T-helper 2 cell treated with Interferon-gamma antibody and Interleukin-4, amounts not matched to agents 100 ng/mL and 5 ng/mL, for 36 hours (primary cell): Measurements from ENCODE around the gene ZFP82. TPM values are rescaled to one million over a fixed set of nuclear protein-coding genes. Genes with fewer than 3 reads are reported as not detected.

Source experiments
- intact Hi-C: fragments of 100-400 bp; cut with micrococcal nuclease; formaldehyde crosslinking; loops from one replicate; pipeline ENCODE4 v1.15.1; 2023
- total RNA-seq: library from RNA; stranded (reverse); gene quantifications from 2 replicates; pipeline ENCODE4 v1.2.3, GENCODE V29; 2022

Gene ZFP82
- 4.3 and 4.6 TPM in 2 replicates for total RNA-seq

DNA sequence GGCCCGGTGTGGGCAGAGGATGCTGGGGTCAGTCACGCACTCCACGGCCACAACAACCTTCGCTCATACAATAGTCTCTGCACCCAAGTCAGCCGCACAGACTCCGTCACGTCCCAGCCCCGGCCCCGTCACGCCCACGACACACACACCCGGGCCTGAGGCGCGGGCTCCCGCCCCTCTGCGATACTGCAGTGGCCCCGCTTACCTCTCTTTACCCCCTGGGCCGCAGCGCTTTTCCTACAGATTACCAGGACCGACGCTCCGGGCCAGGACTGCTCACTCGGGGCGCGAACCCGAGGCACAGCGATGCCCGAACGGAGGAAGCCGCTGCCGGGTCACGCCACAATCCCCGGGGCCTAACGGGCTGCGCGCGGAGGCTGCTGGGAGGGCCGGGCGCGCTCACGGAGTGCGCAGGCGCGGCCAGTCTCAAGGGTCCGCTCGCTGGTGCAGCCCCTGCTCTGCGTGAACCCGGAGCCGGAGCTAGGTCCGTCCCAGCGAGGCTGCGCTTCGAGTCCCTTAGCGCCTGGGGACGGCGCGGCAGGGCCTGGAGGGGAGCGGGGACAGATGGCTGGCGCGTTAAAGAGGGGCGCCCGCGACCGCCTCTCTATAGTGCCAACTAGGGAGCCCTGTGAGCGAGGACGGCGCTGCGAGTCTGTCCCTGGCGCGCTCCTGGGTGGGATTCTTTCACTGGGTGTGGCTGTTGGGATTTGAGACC is at the start of gene ZFP82:
Gene ZFP82 (minus strand): TSS at position 358 of the 715 bp plus-strand sequence. CDS start 8,855 bp downstream, outside the sequence.
- intact Hi-C loops: loop anchor here (1.0 to 2.0 kb wide), 2 partner anchors 40 to 71 kb away; partner anchors contain the start of genes ZFP14 and ZNF566

DNA sequence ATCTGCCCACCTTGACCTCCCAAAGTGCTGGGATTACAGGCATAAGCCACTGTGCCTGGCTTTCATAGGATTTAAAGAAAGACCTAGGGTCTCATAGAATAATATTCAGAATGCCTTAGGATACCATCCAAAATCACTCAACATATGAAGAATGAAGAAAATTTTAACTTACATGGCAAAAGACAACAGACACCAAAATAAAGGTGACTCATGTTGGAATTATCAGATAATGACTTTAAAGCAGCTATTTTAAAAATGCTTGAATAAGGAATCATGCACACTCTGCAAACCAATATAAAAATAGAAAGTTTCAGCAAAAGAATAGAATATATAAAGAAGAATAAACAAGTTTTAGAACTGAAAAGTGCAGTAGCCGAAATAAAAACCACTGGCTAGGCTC is 41.6 kb upstream of the ZFP82 start:
- intact Hi-C loops: no loop called here

DNA sequence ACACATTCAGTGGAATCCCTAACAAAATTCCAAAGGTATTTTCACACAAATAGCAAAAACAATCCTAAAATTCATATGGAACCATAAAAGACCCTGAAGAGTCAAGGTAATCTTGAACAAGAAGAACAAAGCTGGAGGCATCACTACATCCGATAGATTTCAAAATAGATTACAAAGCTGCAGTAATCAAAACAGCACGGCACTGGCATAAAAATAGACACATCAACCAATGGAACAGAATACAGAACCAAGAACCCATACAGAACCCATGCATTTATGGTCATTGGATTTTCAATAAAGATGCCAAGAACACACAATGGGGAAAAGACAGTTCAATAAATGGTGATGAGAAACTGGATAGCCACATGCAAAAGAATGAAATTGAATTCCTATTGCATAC is 38.4 kb upstream of the ZFP82 start:
- intact Hi-C loops: no loop called here

DNA sequence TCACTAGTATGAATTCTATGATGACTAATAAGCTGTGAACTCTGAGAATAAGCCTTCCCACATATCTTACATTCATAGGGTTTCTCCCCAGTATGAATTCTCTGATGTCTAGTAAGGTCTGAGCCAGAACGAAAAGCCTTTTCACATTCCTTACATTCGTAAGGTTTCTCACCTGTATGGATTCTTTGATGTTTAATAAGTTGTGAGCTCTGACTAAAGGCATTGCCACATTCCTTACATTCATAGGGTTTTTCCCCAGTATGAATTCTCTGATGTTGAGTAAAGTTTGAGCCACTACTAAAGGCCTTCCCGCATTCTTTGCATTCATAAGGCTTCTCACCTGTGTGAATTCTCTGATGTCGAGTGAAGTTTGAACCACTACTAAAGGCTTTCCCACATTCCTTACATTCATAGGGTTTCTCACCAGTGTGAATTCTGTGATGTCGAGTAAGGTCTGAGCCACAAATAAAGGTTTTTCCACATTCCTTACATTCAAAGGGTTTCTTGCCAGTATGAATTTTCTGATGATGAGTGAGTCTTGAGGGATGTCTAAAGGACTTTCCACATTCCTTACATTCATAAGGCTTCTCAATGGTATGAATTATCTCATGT is 30.7 kb upstream of the ZFP82 start:
- intact Hi-C loops: no loop called here

DNA sequence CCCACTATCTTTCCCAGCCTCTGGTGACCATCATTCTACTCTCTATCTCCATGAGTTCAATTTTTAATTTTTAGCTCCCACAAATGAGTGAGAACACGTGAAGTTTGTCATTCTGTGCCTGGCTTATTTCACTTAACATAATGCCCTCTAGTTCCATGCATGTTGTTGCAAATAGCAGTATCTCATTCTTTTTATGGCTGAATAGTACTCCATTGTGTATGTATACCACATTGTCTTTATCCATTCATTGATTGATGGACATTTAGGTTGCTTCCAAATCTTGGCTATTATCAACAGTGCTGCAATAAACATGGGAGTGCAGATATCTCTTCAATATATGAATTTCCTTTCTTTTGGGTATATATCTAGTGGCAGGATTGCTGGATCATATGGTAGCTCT is 22.9 kb upstream of the ZFP82 start:
- intact Hi-C loops: no loop called here

DNA sequence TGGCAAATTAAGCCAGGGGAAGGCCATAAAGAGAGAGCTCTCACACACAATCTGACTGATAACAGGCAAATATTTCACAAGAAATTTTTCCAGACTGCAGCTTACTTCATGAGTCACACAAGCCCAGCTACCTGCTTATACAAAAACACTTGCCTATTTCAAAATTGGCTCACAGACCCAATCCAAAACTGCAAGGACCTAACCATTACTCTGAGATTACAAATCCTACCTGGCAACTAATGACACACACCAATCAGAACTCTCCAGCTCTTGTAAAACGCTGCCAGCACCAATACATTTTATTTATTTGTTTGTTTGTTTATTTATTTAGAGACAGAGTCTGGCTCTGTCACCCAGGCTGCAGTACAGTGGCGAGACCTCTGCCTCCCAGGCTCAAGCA is 18.1 kb upstream of the ZFP82 start:
- intact Hi-C loops: no loop called here

DNA sequence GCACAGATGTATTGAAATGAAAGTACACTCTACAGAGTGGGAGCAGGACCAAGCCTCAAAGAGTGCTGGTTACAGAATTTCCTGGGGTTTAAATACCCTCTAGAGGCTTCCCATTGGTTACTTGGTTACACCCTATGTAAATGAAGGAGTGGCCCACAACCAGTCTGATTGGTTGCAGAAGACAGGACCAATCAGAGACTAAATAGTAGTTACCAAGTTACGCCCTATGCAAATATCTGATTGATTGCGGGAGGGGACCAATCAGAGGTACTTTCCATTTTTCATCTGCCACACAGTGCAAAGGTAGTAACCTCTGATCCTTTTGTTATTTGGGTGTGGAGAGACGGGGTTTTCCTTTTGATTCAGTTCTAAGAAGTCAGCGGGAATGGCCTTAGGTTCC is 5.5 kb upstream of the ZFP82 start:
- intact Hi-C loops: no loop called here

DNA sequence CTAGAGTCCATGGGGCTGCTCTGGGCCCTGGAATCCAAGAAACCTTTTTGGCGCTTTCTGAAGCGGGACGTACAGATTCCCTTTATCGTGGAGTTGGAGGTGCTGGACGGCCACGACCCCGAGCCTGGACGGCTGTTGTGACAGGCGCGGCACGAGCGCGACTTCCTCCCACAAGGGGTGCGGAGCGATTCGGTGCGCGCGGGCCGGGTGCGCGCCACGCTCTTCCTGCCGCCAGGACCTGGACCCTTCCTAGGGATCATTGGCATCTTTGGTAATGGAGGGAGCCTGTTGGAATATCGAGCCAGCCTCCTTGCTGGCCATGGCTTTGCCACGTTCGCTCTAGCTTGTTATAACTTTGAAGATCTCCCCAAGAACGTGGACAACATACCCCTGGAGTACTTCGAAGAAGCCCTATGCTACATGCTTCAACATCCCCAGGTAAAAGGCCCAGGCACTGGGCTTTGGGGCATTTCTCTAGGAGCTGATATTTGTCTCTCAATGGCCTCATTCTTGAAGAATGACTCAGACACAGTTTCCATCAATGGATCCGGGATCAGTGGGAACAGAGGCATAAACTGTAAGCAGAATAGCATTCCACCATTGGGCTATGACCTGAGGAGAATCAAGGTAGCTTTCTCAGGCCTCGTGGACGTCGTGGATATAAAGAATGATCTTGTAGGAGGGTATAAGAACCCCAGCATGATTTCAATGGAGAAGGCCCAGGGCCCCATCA is 3.5 kb upstream of the ZFP82 start:
- intact Hi-C loops: no loop called here

DNA sequence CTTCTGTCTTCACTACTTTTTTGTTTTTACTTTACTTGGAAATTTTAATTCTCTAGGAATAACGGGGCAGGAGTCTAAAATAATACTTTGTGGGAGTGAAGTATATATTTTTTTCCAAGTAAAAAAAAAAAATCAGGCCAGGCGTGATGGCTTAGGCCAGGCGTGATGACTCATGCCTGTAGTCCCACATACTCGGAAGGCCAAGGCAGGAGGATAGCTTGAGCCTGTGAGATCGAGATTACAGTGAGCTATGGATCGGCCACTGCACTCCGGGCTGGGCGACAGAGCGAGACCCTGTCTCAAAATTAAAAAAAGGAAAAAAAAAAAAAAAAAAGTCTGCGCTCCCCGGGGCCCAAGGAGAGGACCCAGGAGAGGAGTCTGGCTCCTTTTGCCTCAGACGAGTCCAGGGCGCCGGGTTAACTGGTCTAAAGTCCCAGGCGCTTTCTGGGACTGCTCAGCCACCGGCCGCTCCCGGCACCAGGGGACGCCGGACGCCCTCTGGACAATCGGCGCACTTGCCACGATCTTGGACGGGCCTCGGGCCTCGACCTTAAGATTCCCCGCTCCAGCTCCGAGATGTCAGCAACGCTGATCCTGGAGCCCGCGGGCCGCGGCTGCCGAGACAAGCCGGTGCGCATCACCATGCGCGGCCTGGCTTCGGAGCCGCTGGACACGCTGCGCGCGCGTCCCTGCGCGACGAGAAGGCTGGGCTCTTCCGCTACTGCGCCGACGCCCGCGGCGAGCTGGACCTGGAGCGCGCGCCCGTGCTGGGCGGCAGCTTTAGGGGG is 2.7 kb upstream of the ZFP82 start:
- intact Hi-C loops: no loop called here

DNA sequence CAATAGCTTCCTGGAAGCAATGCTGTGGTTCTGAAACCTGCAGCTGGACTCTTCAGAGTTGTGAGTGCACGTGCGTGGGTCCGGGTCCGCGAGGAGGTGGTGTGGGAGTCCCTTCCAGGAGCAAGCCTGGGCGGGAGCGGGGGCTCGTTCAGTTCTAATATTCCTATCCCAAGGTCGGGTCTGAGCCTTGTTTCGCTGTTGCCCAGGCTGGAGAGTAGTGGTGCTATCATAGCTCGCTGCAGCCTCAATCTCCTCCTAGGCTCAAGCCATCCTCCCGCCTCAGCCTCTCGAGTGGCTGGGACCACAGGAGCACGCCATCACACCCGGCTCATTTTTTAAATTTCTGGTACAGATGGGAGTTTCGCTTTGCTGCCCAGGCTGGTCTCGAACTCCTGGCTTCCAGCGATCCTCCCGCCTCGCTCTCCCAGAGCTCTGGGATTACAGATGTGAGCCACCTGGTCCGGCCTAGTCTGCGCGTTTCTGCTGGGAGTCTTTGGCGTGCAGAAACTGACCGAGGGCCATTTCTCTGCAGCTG is 625 bp downstream of the ZFP82 start:
- intact Hi-C loops: loop anchor here (1.0 to 2.0 kb wide), 2 partner anchors 39 to 71 kb away; partner anchors contain the start of genes ZFP14 and ZNF566

DNA sequence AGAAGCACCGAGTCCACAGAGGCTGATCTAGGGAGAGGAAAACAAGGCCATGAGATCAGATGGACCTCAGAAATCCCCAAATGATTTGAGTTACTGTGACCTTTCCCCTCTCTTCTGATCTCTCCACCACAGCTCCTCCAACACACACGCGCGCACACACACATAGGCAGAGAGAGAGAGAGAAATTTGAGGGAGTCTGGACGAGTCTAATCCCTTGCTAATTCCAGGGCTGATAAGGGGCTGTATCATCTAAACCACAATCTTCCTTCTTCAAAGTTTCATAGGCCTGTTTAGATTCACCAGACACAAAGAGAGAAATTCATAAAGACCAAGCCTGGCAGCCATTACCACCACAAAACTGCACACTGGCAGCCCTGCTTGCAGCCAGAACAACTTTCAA is 8.6 kb downstream of the ZFP82 start:
- intact Hi-C loops: no loop called here

DNA sequence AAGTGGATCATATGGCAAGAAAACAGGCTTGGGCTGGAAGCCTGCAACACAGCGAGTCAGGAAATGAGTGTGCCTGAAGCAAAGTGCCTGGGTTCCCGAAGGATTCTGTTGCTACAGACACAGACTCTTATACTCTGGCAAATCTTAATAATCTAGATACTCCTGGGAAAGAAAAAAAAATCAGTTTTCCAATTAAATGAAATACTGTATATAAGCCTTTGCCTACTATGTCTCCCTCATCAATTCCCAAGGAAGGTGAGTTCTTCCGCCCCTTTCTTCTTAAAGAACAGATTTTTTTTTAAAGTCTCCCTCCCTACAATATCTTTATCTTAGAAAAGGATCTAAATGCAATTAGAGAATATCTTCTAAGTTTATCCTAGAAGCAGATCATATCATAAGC is 10.3 kb downstream of the ZFP82 start:
- intact Hi-C loops: no loop called here

DNA sequence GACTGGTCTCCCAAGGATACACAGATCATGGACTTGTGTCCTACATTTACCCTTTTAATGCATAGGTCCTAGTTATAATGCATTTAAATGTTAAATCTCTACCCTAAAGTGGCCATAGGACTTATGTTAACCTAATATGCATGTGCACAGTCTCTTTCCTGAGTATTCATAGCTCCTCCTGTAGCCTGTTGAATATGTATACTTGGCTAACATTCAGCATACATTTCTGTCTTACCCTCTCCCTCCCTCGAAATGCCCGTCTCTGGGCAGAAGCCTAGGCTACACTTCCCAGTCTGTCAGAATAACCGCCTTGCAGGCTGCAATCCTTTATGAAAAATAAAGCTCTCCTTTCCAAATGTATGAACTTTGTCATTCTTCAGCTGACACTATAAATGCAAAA is 13.9 kb downstream of the ZFP82 start:
- intact Hi-C loops: no loop called here

DNA sequence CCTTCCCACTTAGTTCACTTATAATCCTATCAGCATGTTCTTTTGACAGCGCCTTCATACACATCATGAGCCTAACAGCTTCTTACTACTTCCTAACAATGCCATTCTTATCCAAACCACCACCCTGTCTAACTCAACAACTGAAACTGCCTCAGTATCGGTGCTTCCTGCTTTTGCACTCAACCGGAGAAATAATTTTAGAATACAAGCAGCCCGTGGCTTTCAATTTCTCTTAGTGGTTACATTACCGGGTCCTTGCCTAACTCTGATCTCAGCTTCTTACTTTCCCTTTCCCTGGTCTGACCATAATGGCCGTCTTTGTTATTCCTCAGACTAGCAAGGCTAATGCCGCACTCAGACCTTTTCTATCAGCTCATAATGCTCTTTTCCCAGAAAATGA is 17.0 kb downstream of the ZFP82 start:
- intact Hi-C loops: no loop called here

DNA sequence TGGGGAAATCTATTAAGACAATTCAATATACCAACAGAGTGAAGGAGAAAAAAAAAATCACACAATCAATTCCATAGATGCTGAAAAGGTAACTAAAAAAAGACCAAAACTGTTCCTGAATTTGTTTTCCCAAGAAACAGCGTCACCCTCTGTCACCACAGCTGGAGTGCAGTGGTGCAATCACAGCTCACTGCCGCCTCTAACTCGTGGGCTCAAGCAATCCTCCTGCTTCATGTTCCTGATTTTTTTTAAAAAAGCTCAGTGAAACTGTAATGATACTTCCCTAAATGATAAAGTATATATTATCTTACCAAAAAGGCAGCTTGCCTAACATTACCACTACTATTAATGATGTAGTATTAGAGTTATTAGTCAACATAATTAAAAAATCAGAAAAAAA is 19.9 kb downstream of the ZFP82 start:
- intact Hi-C loops: no loop called here

DNA sequence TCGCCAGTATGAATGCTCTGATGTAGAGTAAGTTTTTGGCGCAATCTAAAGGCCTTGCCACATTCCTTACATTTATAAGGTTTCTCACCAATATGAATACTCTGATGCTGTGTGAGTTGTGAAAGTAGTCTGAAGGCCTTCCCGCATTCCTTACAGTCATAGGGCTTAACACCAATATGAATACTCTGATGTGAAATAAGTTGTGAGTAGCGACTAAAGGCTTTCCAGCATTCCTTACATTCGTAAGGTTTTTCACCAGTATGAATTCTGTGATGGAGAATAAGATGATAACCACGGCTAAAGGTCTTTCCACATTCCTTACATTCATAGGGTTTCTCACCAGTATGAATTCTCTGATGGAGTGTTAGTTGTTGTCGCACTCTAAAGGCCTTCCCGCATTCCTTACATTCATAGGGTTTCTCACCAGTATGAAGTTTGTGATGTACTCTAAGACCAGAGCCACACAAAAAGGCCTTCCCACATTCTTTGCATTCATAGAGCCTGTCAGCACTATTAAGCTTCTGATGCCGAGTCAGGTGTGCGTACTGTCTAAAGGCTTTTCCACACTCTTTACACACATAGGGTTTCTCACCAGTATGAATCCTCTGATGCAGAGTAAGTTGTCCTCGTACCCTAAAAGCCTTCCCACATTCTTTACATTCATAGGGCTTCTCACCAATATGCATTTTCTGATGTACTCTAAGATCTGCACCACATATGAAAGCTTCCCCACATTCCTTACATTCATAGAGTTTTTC is 25.3 kb downstream of the ZFP82 start:
- intact Hi-C loops: no loop called here

DNA sequence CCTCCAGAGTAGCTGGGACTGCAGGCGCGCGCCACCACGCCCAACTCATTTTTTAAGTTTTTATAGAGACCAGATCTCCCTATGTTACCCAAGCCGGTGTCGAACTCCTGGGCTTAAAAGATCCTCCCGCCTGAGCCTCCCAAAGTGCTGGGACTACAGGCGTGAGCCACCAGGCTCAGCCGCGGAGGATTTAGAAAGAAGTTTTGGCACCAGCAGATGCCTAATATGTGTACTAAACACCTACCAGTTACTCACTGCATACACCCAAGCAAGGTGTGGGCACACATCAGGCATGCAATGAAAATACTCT is 39.0 kb downstream of the ZFP82 start:
- intact Hi-C loops: loop anchor here (1.0 to 5.0 kb wide), 7 partner anchors 39 to 537 kb away; partner anchors contain the start of genes ZFP82, ZNF260, ZNF529 and ZNF566

DNA sequence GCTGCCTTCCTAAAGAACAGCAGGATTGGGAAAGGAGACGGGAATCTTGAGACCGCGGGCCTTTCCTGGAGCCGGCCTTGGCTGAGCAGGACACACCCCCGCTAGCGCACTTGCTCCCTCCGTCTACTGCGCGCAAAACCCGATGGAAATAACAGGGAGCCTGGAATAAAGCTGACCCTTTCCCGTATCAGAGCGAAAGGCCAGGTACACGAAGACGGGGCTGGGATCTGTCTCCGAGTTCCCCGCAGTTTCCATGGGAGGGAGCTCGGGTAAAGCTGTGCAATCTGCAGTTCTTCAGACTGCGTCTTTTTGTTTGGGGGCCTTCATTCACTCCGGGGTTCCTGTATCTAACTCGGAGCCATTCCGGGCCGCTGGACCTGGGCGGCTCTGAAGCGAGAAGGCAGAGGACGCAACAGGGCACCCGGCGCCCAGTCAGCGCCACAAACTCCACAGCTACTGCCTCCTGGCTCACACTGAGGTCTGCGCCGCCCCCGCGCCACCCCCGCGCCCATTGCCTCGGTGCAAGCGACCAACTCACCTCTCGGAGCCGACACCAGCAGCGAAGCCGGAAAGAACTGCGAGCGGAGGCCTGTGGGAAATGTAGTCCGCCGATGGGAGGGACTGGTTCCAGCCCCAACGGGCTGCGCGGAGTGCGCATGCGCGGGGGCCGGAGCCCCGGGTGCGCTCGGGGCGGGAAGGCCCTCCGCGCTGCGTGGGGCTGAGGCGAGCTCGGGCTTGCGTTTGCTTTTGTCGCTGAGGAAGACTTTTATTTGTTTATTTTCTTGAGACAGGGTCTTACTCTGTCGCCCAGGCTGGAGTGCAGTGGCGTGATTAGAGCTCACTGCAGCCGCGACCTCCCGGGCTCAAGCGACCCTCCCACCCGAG is 39.6 kb downstream of the ZFP82 start, which contains the start of gene ZFP14:
Gene ZFP14 (minus strand): TSS at position 577 of the 885 bp plus-strand sequence. CDS start 11,309 bp downstream, outside the sequence.
- intact Hi-C loops: loop anchor here (1.0 to 5.0 kb wide), 7 partner anchors 40 to 538 kb away; partner anchors contain the start of genes ZFP82, ZNF260, ZNF529 and ZNF566

DNA sequence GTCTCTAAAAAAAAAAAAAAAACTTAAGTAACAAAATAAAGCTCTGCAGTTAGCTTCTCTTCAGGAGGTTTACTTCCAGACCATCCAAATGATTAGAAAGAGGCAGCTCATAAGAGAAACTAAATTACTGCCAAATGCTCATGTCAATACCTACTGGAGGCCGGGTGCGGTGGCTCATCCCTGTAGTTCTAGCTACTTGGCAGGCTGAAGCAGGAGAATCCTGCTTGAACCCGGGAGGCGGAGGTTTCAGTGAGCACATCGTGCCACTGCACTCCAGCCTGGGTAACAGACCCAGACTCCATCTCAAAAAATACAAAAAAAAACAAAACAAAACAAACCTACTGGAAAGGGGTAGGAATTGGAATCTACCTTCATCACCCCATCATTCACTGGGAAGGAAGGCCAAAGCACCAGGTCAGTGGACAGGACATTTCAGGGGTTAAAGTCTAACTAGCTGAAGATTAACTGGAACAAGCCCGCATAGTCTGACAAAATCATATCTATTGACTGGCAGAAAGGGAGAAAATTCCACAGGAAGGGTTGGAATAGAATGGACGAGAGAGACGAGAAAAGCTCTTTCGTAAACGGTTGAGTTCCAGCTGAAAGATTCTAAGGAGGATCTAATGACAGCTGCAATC is 40.8 kb downstream of the ZFP82 start:
- intact Hi-C loops: loop anchor here (2.0 to 5.0 kb wide), 5 partner anchors 41 to 539 kb away; partner anchors contain the start of genes ZFP82, ZNF260, ZNF567 and ZNF568
